Right atrium auricular region (tissue), 2 donors: ENCODE results near the gene OR2J3. TPM values are rescaled to one million over a fixed set of nuclear protein-coding genes. Genes with fewer than 3 reads are reported as not detected.

Experiments
- DNase-seq: peaks from one replicate; pipeline ENCODE4 v3.0.0-alpha.2; 2019; ENCODE audit warnings: low spot score
- H3K27ac ChIP-seq, 2 donors: fragments of 200-600 bp; sonication (generic); 1 replicate in 1 of 2; 2 replicates in 1 of 2; pipeline ENCODE4 v1.5.1; 2016 to 2019
- H3K27me3 ChIP-seq, 2 donors: fragments of 200-600 bp; sonication (generic); one replicate each; pipeline versions ENCODE4 v1.5.1 to v1.6.0; 2017 to 2019
- H3K36me3 ChIP-seq: fragments of 200-600 bp; sonication (generic); one replicate; pipeline ENCODE4 v1.5.1; 2016
- H3K4me1 ChIP-seq, 2 donors: fragments of 200-600 bp; sonication (generic); one replicate each; pipeline versions ENCODE4 v1.5.1 to v1.6.0; 2017 to 2019
- H3K4me3 ChIP-seq, 2 donors: fragments of 200-600 bp; sonication (generic); 1 replicate in 1 of 2; 2 replicates in 1 of 2; pipeline ENCODE4 v1.5.1; 2017 to 2019; ENCODE audit warnings: mild to moderate bottlenecking in 1 of 2, moderate library complexity in 1 of 2
- H3K9me3 ChIP-seq, 2 donors: fragments of 200-600 bp; sonication (generic); one replicate each; pipeline ENCODE4 v1.5.1; 2019
- CTCF ChIP-seq, 2 donors: fragments of 200-600 bp; sonication (generic); IDR thresholded peaks; one replicate each; pipeline ENCODE4 v1.5.1; 2019; ENCODE audit warnings: antibody characterized with exemption in 2 of 2
- total RNA-seq, 2 donors: library from RNA; depleted of rRNA; stranded (reverse); fragments of >200 nt; gene quantifications; one replicate each; pipeline ENCODE4 v1.1.0, GENCODE V29; 2016

Gene OR2J3
- total RNA-seq, 2 donors from 2014 or later: not detected

- TF ChIP-seq CTCF (IDR thresholded peaks at IDR 0.05): no peak
- Histone ChIP-seq H3K9me3 (no peaks in the 10 kb centered on the region), H3K27ac (no peak overlapping the region), H3K4me1 (no peaks in the 10 kb centered on the region), H3K36me3 (no peaks in the 10 kb centered on the region), H3K27me3 (no peaks in the 10 kb centered on the region), H3K4me3 (no peak overlapping the region)
- DNase-seq: no peak
Observed at GRCh38 chr6:29129326-29130012, 21.6 kb downstream of the OR2J3 start.

GRCh38 chr6:29130644-29131043 lies 22.8 kb downstream of the OR2J3 start:
- no peak overlapping the region for H3K27ac ChIP-seq
- no peak overlapping the region for H3K4me3 ChIP-seq
- H3K27me3 ChIP-seq: no peaks in the 10 kb centered on the region
- no peaks in the 10 kb centered on the region for H3K4me1 ChIP-seq
- DNase-seq: no peak
- no peaks in the 10 kb centered on the region for H3K36me3 ChIP-seq
- TF ChIP-seq CTCF (IDR thresholded peaks at IDR 0.05): no peak
- no peaks in the 10 kb centered on the region for H3K9me3 ChIP-seq

GRCh38 chr6:29131691-29132090 lies 23.8 kb downstream of the OR2J3 start:
- no peaks in the 10 kb centered on the region for H3K9me3 ChIP-seq
- H3K36me3 ChIP-seq: no peaks in the 10 kb centered on the region
- H3K27ac ChIP-seq: no peak overlapping the region
- no peak for TF ChIP-seq CTCF (IDR thresholded peaks at IDR 0.05)
- no peak for DNase-seq
- no peaks in the 10 kb centered on the region for H3K27me3 ChIP-seq
- no peak overlapping the region for H3K4me3 ChIP-seq
- H3K4me1 ChIP-seq: no peaks in the 10 kb centered on the region

GRCh38 chr6:29137724-29138123 lies 29.9 kb downstream of the OR2J3 start:
- Histone ChIP-seq H3K36me3 (no peaks in the 10 kb centered on the region), H3K4me1 (no peaks in the 10 kb centered on the region), H3K27me3 (no peaks in the 10 kb centered on the region), H3K27ac (no peak overlapping the region), H3K4me3 (no peak overlapping the region), H3K9me3 (no peaks in the 10 kb centered on the region)
- TF ChIP-seq CTCF (IDR thresholded peaks at IDR 0.05): no peak
- no peak for DNase-seq

- DNase-seq: no peak
- H3K27ac ChIP-seq: no peak overlapping the region
- H3K4me3 ChIP-seq: no peak overlapping the region
- H3K9me3 ChIP-seq: peaks cover 0 to 4% of the 10 kb centered on the region in 2 donors
- no peaks in the 10 kb centered on the region for H3K36me3 ChIP-seq
- no peaks in the 10 kb centered on the region for H3K4me1 ChIP-seq
- no peak for TF ChIP-seq CTCF (IDR thresholded peaks at IDR 0.05)
- H3K27me3 ChIP-seq: no peaks in the 10 kb centered on the region
Observed at GRCh38 chr6:29141606-29142005, 33.7 kb downstream of the OR2J3 start.

- Histone ChIP-seq H3K27ac (no peak overlapping the region), H3K4me3 (no peak overlapping the region), H3K36me3 (no peaks in the 10 kb centered on the region), H3K4me1 (no peaks in the 10 kb centered on the region), H3K9me3 (peaks cover 0 to 4% of the 10 kb centered on the region in 2 donors), H3K27me3 (no peaks in the 10 kb centered on the region)
- DNase-seq: no peak
- TF ChIP-seq CTCF (IDR thresholded peaks at IDR 0.05): no peak
Observed at GRCh38 chr6:29142309-29142708, 34.5 kb downstream of the OR2J3 start.
